ENCODE results near the gene COL6A1.

The COL6A1 gene

DNA sequence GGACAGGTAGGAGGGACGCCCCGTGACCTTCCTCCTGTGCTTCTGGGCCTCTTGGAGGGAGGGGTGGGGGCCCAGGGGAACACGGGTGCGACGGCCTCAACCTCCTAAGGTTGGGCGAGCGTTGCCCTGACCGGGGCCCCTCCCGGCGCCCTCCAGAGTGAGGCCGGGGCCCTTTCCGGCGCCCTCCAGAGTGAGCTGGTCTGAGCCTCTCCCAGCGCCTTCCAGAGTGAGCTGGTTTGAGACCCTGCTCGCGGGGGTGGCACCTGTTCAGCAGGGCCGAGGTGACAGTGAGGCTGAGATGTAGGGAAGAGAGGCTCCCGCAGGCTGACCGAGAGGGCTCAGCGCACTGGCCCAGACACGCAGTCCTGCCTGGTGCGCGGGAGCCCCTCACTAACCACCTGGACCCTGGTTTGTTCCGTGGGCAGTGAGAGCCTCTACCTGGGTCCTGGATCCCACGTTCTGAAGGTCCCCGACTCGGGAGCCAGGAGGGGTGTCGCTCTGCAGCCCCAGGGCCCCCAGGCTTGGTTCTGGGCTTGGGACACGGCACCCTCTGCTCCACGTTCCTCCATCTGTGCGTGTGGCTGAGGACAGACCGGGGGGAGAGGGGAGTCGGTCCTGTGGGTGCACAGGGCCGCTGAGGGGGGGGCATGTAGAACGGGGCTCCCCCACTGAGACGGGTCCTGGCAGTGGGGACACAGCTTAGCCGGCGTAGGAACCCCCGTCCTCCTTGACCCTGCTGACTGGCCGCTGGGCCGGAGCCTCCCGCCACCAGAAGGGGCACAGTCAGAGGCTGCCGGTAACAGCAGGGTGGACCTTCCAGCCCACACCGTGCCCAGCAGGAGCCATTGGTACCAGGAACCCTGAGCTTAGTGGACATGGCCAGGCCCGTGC lies 1.4 kb downstream of the COL6A1 start:
- no peak for DNase-seq

DNA sequence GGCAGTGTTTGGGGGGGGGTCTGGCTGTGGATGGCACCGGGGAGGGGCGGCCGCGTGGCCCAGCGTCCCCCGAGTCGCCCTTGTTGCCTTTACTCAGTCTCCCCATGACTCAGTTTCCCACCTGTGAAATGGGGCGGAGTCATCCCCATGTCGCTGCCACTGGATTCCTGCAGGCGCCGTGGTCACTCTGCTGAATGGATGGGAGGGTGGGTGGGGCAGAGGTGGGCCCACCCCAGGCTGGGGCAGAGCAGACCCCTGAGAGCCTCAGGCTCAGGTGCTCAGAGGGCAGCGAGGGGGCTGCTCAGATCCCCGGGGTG lies 2.0 kb downstream of the COL6A1 start:
- no peak for DNase-seq

DNA sequence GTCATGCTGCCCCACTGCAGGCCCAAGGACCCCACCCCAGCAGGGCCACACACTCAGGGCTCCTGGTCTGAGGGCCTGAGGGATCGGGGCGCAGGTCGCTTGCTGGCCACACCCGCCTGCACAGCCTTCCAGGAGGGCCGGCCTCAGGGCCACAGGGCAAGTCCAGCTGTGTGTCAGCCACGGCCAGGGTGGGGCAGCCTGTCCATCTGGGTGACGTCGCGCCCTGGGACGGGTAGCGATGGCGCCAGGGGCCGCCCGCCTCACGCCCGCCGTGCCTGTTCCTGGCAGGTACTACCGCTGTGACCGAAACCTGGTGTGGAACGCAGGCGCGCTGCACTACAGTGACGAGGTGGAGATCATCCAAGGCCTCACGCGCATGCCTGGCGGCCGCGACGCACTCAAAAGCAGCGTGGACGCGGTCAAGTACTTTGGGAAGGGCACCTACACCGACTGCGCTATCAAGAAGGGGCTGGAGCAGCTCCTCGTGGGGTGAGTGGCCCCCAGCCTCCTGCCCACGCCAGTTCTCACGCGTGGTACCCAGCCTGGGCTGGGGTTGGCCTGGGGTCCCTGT lies 2.5 kb downstream of the COL6A1 start:
- DNase-seq: peak; percentile 40

DNA sequence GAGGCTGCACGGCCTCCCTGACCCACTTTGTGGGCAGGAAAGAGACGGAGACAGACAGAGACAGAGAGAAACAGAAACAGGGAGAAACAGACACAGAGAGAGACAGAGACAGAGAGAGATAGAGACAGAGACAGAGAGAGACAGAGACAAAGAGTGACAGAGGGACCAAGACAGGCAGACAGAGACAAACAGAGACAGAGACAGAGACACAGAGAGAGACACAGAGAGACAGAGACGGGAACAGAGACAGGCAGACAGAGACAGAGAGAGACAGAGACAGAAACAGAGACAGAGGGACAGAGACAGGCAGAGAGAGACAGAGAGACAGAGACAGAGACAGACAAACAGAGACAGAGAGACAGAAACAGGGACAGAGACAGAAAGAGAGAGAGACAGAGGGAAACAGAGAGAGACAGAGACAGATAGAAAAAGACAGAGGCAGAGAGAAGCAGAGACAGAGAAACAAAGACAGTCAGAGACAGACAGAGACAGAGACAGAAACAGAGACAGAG lies 3.1 kb downstream of the COL6A1 start:
- DNase-seq: no peak

DNA sequence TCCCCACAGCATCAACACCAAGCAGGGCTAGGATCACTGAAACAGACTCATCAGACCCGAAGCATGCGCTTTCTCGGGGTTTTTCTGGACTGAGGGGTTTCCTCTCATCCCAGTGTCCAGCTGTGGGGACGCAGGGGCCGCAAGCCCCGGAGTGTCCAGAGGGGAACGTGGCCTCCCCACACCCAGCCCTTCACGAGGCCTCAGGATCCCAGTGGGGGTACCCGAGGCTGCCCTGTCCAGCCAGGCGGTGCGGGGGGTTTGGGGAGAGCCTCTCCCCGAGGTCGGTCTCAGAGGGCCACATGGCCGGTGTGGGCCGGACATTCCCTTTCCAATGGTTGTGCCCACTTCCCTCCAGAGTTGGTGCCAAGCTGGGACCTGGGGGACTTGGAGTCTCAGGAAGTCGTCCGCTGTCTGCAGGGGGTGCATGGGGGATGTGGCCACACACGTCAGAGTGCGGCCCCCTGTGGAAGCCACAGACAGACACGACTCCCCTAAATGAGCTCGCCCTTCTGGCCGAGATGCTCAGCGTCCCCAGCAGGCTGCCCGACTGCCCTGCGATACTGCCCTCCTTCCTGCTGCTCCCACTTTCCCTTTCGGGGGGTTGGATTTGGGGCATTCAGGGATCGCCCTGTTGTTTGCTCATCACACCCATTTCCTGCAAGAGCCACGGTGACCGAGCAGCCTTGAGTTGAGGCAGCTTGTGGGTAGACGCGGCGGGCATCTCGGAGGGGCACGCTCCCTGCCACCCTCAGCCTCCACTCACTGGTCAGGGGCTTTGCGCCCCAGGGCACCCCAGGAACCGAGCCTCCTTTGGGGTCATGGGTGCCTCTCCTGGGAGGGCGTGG lies 4.1 kb downstream of the COL6A1 start:
- DNase-seq: no peak

DNA sequence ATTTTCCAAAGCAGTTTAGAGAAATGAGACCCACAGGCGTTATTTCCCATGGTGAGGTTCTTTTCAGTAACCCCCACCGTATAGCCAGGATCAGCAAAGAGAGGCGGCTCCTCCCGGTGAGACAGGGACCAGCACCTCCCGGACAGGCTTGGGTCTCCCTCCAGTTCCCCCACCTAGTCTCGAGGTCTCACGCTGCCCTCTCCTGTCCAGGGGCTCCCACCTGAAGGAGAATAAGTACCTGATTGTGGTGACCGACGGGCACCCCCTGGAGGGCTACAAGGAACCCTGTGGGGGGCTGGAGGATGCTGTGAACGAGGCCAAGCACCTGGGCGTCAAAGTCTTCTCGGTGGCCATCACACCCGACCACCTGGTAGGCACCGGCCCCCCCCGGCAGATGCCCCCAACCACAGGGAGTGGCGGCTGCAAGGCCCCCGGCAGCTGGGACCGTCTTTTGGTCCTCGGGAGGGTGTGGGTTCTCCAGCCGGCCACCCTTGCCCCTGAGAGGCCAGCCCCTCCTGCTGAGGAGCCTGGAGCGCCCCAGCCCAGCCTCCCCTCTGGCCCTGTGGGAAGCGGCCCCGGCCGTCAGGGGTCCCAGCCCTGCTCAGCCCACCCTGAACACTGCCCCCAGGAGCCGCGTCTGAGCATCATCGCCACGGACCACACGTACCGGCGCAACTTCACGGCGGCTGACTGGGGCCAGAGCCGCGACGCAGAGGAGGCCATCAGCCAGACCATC lies 4.9 kb downstream of the COL6A1 start:
- no peak for DNase-seq

DNA sequence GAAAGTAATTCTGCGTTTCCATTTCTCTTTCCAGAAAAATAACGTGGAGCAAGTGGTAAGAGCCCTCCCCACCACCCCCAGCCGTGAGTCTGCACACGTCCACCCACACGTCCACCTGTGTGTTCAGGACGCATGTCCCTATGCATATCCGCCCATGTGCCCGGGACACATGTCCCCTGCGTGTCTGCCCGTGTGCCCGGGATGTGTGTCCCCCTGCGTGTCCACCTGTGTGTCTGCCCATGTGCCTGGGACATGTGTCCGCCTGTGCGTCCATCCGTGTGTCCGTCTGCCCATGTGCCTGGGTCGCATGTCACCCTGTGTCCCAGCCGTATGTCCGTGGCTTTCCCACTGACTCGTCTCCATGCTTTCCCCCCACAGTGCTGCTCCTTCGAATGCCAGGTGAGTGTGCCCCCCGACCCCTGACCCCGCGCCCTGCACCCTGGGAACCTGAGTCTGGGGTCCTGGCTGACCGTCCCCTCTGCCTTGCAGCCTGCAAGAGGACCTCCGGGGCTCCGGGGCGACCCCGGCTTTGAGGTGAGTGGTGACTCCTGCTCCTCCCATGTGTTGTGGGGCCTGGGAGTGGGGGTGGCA lies 5.6 kb downstream of the COL6A1 start:
- no peak for DNase-seq

DNA sequence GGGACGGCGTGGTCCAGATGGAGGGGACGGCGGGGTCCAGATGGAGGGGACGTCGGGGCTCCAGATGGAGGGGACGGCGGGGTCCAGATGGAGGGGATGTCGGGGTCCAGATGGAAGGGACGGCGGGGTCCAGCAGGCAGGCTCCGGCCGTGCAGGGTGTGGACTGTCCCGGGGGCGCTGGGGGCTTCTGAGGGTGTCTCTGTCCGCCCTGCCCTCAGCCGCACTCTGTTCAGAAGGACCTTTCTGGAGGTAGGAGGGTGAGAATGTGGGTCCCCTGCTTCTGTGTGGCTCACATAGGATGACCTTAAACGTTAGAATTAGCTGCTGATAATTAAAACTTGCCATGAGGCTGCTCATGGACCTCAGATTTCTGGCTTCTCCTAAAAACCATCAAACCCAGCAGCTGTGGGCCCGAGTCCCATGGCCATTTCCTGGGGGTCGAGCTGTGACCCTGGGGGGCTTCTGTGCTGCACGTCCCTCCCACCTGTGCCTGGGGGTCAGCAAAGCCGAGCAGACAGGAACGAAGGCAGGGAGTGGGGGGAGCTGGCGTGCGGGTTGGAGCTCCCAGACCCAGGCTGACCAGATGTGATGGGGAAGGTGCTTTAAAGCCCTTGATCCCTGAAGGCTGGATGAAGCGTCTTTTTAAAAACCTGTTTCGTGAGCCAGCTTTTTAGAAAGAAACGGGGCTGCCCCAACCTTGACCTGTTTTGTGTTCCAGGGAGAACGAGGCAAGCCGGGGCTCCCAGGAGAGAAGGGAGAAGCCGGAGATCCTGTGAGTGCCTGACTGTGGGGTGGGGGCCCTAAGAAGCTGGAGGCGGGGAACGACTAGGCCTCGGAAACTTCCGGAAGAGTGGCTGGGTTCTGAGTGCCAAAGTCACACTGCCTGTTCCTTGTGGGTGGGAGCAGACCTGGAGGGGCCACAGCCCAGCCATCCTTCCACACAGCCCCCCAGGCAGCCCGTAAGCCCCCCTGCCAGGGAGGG lies 7.1 kb downstream of the COL6A1 start:
- no peak for DNase-seq

DNA sequence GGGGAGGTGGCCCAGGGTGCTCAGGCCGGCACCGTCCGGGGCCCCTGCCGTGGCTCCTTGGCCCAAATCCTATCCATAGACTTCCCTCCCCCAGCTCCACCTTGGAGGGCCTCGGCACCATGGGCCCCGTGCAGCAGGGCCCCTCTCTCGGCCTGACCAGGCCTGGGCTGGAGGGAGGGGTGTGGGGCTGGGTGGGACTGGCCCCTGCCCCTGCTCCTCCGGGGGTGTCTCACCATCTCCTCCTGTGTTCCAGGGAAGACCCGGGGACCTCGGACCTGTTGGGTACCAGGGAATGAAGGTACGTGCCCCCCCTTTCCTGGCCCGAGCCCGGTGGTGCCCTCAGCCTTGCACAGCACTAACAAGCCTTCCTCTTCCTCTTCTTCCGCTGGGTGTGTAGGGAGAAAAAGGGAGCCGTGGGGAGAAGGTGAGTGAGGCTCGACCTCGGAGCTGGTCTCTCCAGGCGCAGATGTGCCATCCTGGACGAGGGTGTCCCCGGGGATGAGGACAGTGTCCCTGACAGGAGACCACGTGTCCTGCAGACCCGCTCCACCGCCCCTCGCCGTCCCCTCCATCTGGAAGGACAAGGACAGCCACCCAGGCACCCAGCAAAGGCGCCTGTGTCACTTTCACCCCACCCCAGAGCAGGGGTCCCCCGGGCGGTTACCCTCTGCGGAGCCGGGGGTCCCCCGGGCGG lies 7.9 kb downstream of the COL6A1 start:
- no peak for DNase-seq

DNA sequence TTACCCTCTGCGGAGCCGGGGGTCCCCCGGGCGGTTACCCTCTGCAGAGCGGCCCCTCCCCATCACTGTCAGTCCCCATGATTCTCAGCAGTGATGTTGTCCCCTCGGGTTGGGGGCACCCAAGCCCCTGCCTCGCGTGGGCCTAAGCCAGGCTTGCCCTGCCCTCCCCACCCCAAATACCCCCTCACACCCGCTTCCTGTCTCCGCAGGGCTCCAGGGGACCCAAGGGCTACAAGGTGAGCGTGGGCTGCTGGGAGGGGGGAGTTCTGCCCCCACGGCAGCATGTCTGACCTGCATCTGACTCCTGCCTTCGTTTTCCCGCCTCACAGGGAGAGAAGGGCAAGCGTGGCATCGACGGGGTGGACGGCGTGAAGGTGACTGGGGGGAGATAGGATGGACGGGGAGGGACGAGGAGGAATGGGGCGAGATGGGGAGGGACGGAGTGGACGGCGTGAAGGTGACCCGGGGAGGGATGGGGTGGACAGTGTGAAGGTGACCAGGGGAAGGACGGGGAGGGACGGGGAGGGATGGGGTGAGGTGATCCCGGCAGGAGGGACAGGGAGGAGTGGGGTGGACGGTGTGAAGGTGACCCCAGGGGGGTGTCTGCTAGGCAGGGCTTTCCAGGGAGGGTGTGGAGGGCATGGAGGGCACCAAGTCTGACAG lies 8.6 kb downstream of the COL6A1 start:
- no peak for DNase-seq

DNA sequence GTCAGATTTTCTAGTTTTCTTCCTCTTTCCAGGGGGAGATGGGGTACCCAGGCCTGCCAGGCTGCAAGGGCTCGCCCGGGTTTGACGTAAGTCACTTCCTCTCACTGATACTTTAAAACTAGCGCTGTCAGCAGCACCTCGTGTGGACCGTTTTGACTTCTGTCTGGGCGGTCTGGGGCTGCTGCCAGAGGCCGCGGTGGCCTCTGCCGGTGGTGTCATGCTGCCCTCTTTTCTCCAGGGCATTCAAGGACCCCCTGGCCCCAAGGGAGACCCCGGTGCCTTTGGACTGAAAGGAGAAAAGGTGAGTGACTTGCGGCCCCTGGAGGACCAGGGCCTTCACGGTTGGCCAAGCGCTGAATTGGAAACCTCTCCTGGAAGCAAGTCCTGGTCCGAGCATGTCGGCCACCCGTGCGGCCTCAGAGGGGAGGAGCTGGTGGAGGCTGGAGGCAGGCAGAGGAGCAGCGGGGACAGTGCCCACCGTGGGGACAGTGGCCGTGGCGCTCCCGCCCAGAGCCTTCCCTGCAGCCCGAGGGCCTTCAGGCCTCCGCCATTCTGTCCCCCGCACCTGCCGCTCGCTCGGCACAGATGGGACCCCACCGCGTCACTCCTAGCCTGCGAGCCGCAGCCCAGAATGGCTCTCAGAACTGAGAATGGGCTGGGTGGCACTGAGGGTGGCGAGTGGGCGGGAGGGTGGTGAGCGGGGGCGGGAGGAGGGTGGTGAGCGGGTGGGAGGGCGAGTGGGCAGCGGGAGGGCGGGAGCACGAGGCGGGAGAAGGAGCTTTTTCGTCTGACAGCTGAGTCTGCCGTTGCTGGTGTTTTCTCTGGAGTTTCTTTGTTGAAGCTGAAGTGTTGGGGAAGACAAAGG lies 9.4 kb downstream of the COL6A1 start:
- no peak for DNase-seq

DNA sequence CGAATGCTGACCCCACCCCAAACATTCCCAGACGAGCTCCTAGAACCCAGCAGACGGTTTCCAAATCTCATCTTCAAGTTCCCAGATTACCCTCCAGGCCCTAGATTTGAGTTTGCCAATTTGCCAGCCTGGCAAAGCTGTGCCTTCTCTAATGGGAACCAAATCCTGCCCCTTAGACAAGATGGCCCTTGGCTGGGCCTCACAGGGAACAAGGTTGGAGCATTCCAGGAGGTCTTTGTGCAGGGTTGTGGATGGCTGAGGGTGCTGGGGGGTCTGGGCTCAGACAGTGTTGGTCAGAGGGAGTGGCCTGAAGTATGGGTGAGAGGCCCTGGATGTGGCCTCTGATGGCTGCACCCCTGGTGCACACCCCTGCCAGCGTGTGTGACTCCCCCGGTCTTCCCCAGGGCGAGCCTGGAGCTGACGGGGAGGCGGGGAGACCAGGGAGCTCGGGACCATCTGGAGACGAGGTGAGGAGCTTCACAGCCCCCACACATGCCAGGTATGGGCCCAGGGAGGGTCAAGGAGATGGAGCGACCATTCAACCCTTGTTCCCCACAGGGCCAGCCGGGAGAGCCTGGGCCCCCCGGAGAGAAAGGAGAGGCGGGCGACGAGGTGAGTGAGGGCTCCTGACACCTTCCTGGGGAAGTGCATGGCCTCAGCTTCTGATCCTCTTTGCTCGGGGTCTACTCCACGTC lies 10.2 kb downstream of the COL6A1 start:
- DNase-seq: no peak

DNA sequence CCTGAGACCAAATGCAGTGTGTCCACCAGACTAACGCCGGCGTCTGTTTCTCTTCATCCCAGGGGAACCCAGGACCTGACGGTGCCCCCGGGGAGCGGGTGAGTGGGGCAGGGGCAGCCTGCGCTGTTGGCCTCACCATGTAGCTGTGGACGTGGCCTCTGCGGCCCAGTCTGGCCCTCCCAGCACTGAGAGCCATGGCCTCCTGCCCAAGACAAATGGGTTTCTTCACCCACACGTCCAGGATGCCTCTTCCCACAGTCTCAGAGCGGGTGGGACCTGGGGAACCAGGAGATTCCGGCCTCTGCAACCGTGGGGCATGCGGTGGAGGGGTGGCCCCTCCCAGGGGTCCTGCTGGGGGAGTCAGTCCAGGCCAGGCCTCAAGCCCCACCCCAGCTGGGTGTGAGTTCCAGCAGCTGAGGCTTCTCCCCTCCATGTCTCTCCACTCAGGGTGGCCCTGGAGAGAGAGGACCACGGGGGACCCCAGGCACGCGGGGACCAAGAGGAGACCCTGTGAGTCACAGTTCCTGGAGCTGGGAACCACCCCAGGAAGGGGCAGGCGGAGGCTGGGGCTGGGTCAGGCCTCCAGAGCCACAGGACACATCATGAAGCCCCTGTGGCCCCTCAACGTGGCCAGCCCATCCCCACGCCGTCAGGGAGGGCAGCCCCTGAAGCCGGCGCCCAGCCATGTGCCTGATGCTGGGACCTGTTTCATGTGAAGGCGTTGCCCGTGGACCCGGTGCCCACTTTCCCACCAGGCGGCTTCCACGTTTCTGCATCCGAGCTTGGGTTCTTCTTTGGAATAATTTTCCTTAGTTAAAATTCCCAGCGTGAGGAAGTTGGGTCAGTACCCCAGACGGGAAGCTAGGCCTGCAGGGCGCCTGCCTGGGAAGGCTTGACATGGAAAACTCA lies 11.0 kb downstream of the COL6A1 start:
- no peak for DNase-seq

DNA sequence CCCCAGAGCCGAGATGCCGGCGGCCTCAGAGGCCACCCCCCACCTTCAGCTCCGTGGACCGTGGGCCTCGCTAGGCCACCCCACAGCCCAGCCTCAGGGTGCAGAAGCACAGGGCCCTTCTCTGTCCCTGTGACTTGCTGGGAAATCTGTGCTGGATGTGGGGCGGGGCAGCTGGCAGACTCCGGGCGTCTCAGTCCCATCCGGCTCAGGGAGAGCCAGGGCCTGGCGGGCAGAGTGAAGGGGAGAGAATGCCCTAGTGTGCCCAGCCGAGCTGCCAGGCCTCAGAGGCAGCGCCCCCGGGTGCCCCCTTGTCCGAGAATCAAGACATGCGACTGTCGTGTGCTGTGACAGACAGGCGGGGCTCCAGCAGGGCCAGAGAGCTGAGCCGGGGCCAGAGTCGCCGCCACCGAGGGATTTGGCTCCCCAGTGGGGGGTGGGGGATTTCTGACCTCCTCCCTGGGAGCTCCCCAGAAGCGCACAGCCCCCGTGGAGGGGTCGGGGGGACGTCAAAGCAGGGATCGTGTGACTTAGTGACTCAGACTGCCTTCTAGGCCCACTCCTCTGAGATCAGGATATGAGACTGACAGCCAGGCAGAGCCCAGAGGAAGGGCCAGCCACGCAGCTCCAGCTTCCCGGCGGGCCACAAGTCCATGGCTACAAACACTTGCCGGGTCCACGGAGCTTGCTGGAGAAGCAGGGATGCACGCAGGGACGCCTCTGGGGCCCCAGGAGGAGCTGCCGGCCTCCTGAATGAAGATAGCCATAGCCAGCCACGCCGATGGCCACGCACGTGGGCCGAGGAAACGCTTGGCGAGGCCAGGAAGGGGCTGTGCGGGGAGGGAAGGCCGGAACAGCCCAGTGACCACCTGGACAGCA lies 11.9 kb downstream of the COL6A1 start:
- no peak for DNase-seq

DNA sequence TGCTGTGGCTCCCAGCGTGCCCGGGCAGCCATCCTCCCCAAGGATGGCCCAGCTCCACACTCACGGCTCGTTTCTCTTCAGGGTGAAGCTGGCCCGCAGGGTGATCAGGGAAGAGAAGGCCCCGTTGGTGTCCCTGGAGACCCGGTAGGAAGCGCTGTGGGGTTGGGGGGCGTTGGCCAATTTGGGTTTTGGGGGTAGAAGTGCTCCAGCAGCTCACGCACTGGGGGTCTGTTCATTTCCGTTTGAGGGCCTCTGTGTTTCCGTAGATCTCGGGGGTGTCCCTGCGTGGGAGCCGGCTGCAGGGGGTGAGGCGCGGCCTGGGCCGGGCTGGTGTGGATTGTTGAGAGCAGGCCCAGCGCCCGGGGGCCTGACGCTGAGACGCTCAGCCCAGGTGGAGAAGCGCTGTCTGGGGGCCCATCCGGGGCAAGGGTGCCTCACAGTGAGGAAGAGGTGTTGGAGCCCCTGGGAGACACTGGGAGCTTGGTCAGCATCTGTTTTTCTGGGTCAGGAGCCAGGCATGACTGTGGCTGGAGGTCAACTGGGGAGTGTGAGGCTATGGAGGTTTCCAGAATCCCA lies 12.6 kb downstream of the COL6A1 start:
- DNase-seq: no peak
